Measurements from ENCODE around the gene KRT71.
"Not testable (repeated sequence)": the region's sequence is repeated elsewhere in the genome, so short reads cannot be mapped to it uniquely, and the experiment has no call there.

The KRT71 gene

GRCh38 chr12:52519826-52520662 lies 32.9 kb downstream of the KRT71 start, which contains the start of gene KRT5:
Gene KRT5, minus strand, starts transcription at chr12:52520394. Its CDS starts 98 bp downstream, at chr12:52520296.
- DNase-seq (ENCODE audit: low read depth): no peak

- DNase-seq (ENCODE audit: low read depth): no peak
Observed at GRCh38 chr12:52519387-52519703, 33.6 kb downstream of the KRT71 start.

- no peak for DNase-seq (ENCODE audit: low read depth)
Observed at GRCh38 chr12:52518574-52519386, 34.2 kb downstream of the KRT71 start.

GRCh38 chr12:52517888-52518287 lies 35.1 kb downstream of the KRT71 start:
- no peak for DNase-seq (ENCODE audit: low read depth)

- DNase-seq (ENCODE audit: low read depth): no peak
Observed at GRCh38 chr12:52517005-52517835, 35.7 kb downstream of the KRT71 start.

DNA sequence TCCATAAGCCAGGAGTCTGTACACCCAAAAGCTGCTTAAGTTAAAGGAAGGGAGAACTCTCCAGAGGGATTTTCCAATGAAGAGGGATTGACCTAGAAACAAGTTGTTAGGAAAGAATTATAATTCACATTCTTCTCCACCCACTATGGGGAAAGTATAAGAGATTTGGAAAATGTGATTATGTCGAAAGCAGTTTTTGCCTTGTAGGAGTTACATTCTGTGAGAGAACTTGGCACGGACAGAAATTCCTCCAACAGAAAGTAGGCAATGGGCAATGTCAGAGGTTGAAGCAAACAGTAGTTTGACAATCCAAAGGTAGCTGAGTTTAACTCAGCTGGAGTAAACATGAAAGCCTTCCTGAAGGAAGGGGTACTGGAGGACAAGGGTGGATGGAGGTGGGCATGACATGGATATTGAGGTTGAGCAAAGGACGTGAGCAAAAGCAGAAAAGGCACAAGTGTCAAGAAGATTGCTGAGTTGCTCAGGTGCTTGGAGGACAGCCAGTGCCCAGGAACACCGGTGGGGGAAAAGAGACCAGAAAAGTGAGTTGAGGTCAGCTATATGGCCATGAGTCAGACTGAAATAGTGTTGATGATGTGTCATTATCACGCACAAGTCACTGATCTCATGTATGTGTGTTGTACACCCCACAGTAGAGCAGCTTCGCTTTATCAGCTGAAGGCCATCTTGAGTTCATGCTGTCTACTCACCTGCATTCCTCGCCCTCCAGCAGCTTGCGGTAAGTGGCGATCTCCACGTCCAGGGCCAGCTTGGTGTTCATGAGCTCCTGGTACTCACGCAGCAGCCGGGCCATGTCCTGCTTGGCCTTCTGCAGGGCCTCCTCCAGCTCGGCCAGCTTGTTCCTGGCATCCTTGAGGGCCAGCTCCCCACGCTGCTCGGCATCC lies 36.8 kb downstream of the KRT71 start:
- no peak for DNase-seq (ENCODE audit: low read depth)

GRCh38 chr12:52515319-52515646 lies 37.7 kb downstream of the KRT71 start:
- DNase-seq (ENCODE audit: low read depth): no peak

GRCh38 chr12:52514471-52515318 lies 38.2 kb downstream of the KRT71 start:
- DNase-seq (ENCODE audit: low read depth): no peak

- DNase-seq (ENCODE audit: low read depth): no peak
Observed at GRCh38 chr12:52513736-52514135, 39.2 kb downstream of the KRT71 start.

- no peak for DNase-seq (ENCODE audit: low read depth)
Observed at GRCh38 chr12:52508211-52508610, 44.7 kb downstream of the KRT71 start.

- no peak for DNase-seq (ENCODE audit: low read depth)
Observed at GRCh38 chr12:52506858-52507715, 45.9 kb downstream of the KRT71 start.

- DNase-seq (ENCODE audit: low read depth): no peak
Observed at GRCh38 chr12:52502877-52503276, 50.1 kb downstream of the KRT71 start.

- no peak for DNase-seq (ENCODE audit: low read depth)
Observed at GRCh38 chr12:52501490-52501889, 51.5 kb downstream of the KRT71 start.

DNA sequence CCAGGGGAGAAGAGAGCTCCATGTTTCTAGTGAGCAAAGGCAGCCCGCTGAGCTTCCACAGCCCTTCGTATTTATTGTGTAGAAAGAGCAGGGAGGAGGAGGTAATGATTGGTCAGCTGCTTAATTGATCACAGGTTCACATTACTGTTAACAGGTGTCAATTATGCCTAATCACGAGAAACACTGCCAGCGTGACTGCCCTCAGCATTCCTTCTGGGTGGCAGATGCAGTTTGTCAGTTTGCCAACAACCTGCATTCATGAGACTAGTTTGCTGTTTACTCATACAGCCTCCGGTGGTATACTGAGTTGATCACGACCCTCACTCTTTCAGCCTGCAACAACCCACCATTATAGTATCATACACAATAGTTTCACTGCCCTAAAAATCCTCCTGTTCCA lies 52.4 kb downstream of the KRT71 start:
- DNase-seq (ENCODE audit: low read depth): not testable (repeated sequence)

GRCh38 chr12:52499806-52500560 lies 53.0 kb downstream of the KRT71 start:
- no peak for DNase-seq (ENCODE audit: low read depth)

DNA sequence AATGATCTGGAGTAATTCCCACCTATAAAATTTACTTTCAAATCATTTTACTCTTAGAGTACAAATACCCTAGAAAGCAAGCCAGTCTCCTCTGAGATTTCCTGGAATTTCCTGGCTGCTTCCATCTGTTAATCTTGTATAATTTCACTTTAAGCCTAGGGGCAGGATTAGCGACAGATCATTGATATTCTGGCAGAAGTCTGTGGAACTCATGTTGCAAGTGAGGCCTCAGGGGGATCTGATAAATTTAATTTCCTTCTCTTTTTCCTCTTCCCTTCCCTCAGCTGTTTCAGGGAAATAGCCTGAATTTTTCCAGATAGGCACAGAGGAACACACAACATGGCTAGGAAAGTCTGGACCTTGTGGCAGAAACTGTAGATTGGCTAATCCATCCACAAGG lies 54.0 kb downstream of the KRT71 start:
- no peak for DNase-seq (ENCODE audit: low read depth)

- DNase-seq (ENCODE audit: low read depth): no peak
Observed at GRCh38 chr12:52497975-52498374, 55.0 kb downstream of the KRT71 start.

- no peak for DNase-seq (ENCODE audit: low read depth)
Observed at GRCh38 chr12:52496590-52497071, 56.3 kb downstream of the KRT71 start.

DNA sequence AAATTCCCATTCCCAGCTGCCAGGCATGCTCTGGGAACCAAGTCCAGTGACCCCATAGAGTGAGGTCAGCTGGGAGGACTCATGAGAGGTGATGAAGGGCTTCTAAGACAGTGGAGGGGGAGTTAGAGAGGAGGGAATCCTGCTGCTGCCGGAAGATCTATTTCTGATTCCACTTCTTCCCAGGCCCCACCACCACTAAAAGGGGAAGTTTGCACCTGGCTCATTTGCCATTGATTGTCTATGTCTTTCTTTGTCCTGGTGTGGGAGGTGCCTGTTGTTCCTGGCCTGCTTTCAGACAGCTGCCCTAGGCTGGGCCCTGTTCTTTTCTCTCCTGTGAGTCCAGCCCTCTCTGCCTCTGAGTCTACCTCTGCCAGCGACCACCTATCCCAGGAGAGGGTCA lies 56.9 kb downstream of the KRT71 start:
- DNase-seq (ENCODE audit: low read depth): no peak
